K562 (cell line): ENCODE measurements around the gene DNAJC11. TPM values are rescaled to one million over a fixed set of nuclear protein-coding genes. Genes with fewer than 3 reads are reported as not detected.

Source experiments
- ATF7 ChIP-seq: fragments of 450-650 bp; IDR thresholded peaks from 2 replicates; pipeline ENCODE4 v1.7.1; 2014; ENCODE audit warnings: mild to moderate bottlenecking, moderate library complexity
- BRCA1 ChIP-seq, 2 experiments: fragments of 450-650 bp in 1 of 2; sonication (generic) in 1 of 2; formaldehyde crosslinking in 1 of 2; IDR thresholded peaks; 2 replicates each; pipeline versions ENCODE4 v1.5.0 to v1.6.1; 2017 to 2020; ENCODE audit warnings: mild to moderate bottlenecking in 1 of 2, missing genetic modification reagents in 1 of 2
- C11orf30 ChIP-seq: fragments of 450-650 bp; IDR thresholded peaks from 2 replicates; pipeline ENCODE4 v1.6.1; 2016; ENCODE audit warnings: low read depth, mild to moderate bottlenecking
- CBX2 ChIP-seq: fragments of 200-600 bp; sonication (generic); IDR thresholded peaks from one replicate; pipeline ENCODE4 v1.6.1; 2012; ENCODE audit warnings: mild to moderate bottlenecking, low read length, inconsistent platforms; ENCODE audit not compliant: insufficient read depth, poor library complexity, severe bottlenecking
- DIDO1 ChIP-seq: fragments of 450-650 bp; IDR thresholded peaks from 2 replicates; pipeline ENCODE4 v1.6.1; 2016; ENCODE audit warnings: low read depth, missing biosample characterization, missing genetic modification characterization
- E2F3 ChIP-seq: fragments of 250-450 bp; sonication (Bioruptor Pico); IDR thresholded peaks from 2 replicates; pipeline ENCODE4 v1.4.0; 2020; ENCODE audit warnings: mild to moderate bottlenecking
- GTF2E2 ChIP-seq: fragments of 200-800 bp; sonication (Bioruptor generic); IDR thresholded peaks from 2 replicates; pipeline ENCODE4 v1.6.1; 2016; ENCODE audit warnings: missing genetic modification characterization, missing compliant biosample characterization
- GTF2F1 ChIP-seq: IDR thresholded peaks from 2 replicates; pipeline ENCODE4 v1.6.1; 2011; ENCODE audit warnings: low read depth, low read length, improper control_type of control experiment
- HINFP ChIP-seq: fragments of 450-650 bp; conservative IDR thresholded peaks from 2 replicates; pipeline ENCODE4 v1.6.1; 2016; ENCODE audit warnings: missing genetic modification characterization, low read depth, mild to moderate bottlenecking, control low read depth, missing compliant biosample characterization
- IFI16 ChIP-seq: fragments of 250-450 bp; sonication (Bioruptor Pico); IDR thresholded peaks from 2 replicates; pipeline ENCODE4 v2.1.2; 2022; ENCODE audit warnings: mild to moderate bottlenecking, inconsistent platforms
- KLF10 ChIP-seq: fragments of 250-450 bp; sonication (Bioruptor Pico); IDR thresholded peaks from 2 replicates; pipeline ENCODE4 v1.6.1; 2021; ENCODE audit warnings: matching md5 sums
- NEUROD1 ChIP-seq: fragments of 150-350 bp; IDR thresholded peaks from 2 replicates; pipeline ENCODE4 v1.6.1; 2014; ENCODE audit warnings: borderline replicate concordance, low read length, low read depth; ENCODE audit not compliant: partially characterized antibody
- OTX1 ChIP-seq: fragments of 450-650 bp; formaldehyde crosslinking; IDR thresholded peaks from 2 replicates; pipeline ENCODE4 v1.4.0; 2022; ENCODE audit warnings: mild to moderate bottlenecking
- RBM34 ChIP-seq: fragments of 200-400 bp; formaldehyde crosslinking; IDR thresholded peaks from 2 replicates; pipeline ENCODE4 v1.6.1; 2018; ENCODE audit warnings: low read length, borderline replicate concordance; ENCODE audit not compliant: insufficient read depth
- RCOR1 ChIP-seq, 2 experiments: IDR thresholded peaks; 2 replicates each; pipeline ENCODE4 v1.6.1; 2012; ENCODE audit warnings: low read depth in 2 of 2, low read length in 2 of 2, borderline replicate concordance in 1 of 2, improper control_type of control experiment in 1 of 2
- RFX7 ChIP-seq: fragments of 250-450 bp; sonication (Bioruptor Pico); IDR thresholded peaks from 2 replicates; pipeline ENCODE4 v1.5.1; 2021; ENCODE audit warnings: mild to moderate bottlenecking
- SNIP1 ChIP-seq: fragments of 450-650 bp; IDR thresholded peaks from 2 replicates; pipeline ENCODE4 v1.7.1; 2017; ENCODE audit warnings: low read depth, mild to moderate bottlenecking
- TBP ChIP-seq: optimal IDR thresholded peaks from 2 replicates; pipeline ENCODE3; 2011; ENCODE audit warnings: low read depth, low read length, improper control_type of control experiment
- ZNF121 ChIP-seq: sonication (generic); formaldehyde crosslinking; conservative IDR thresholded peaks from 2 replicates; pipeline ENCODE4 v1.8.0; 2022; ENCODE audit warnings: missing genetic modification reagents
- ZNF384 ChIP-seq: IDR thresholded peaks from 2 replicates; pipeline ENCODE4 v1.6.1; 2012; ENCODE audit warnings: low read depth, low read length, improper control_type of control experiment
- ZNF695 ChIP-seq: fragments of 450-650 bp; formaldehyde crosslinking; IDR thresholded peaks from 2 replicates; pipeline ENCODE4 v1.4.0; 2020; ENCODE audit warnings: mild to moderate bottlenecking, moderate library complexity
- polyA plus RNA-seq, 8 experiments: library from polyadenylated mRNA; depleted of rRNA in 4 of 8; stranded (reverse) in 5 of 8; unstranded in 3 of 8; fragments of >200 nt; fragmentation: Nextera tagmentation in 2 of 8; fragmentation: Illumina TruSeq in 1 of 8; extraction: Ambion mirVana in 2 of 8; extraction: Trizol in 1 of 8; gene quantifications; 2 replicates each; pipeline versions ENCODE4 v1.2.1 to v1.2.3, GENCODE V29; 2011 to 2014; ENCODE audit warnings: inconsistent platforms in 1 of 8, missing spikeins in 1 of 8
- total RNA-seq, 7 experiments: library from RNA; depleted of rRNA in 6 of 7; stranded (reverse); fragments of >200 nt in 6 of 7; fragmentation: Illumina TruSeq in 2 of 7; extraction: Trizol in 2 of 7; gene quantifications; 2 replicates each; pipeline versions ENCODE4 v1.2.1 to v1.2.3, GENCODE V29; 2011 to 2021; ENCODE audit warnings: low replicate concordance in 1 of 7
- TF ChIP-seq, protein P1 (sequence below): sonication (generic); formaldehyde crosslinking; IDR thresholded peaks from 2 replicates; pipeline ENCODE4 v1.8.0; 2022; ENCODE audit warnings: mild to moderate bottlenecking, missing genetic modification reagents

The DNAJC11 gene
- total and polyA plus RNA-seq, 9 of the 15 experiments (the other 6 are each of a cell fraction or from before 2014, with no cell fraction given): 14.1 to 123 (median 76.6) TPM

DNA sequence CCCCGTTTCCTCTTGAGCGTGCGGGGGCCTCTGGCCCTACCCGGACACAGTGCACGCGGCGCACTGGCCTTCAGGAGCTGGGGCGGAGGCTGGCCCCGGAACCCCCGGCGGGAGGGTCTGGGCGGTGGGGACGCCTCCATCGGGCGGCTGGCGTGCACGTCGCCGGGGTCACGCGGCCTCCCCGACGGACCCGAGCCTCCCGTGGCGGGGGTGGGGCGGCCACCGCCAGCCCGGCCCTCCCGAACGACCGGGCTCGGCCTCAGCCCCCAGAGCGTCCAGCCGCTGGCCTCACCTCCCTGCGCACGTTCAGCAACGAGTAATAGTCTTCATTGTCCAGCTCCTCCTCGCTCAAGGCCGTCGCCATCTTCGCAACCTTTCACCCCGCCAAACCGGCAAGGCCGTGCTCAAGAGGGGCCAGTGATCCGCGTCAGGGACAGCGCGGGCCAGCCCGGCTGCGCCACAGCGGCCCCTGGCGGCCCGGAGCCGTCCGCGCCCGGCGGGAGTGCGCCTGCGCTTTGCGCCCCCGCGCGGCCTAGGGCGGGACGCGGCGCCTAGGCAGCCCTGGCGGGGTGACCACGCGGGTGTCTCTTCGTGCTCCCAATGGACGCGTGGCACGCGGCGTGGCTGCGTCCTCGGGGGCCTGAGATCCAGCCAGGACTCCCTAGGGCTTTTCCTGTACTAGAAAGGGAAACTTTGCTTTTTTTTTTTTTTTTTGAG is at the start of gene DNAJC11 (continued):
- TF ChIP-seq, protein P1, sequence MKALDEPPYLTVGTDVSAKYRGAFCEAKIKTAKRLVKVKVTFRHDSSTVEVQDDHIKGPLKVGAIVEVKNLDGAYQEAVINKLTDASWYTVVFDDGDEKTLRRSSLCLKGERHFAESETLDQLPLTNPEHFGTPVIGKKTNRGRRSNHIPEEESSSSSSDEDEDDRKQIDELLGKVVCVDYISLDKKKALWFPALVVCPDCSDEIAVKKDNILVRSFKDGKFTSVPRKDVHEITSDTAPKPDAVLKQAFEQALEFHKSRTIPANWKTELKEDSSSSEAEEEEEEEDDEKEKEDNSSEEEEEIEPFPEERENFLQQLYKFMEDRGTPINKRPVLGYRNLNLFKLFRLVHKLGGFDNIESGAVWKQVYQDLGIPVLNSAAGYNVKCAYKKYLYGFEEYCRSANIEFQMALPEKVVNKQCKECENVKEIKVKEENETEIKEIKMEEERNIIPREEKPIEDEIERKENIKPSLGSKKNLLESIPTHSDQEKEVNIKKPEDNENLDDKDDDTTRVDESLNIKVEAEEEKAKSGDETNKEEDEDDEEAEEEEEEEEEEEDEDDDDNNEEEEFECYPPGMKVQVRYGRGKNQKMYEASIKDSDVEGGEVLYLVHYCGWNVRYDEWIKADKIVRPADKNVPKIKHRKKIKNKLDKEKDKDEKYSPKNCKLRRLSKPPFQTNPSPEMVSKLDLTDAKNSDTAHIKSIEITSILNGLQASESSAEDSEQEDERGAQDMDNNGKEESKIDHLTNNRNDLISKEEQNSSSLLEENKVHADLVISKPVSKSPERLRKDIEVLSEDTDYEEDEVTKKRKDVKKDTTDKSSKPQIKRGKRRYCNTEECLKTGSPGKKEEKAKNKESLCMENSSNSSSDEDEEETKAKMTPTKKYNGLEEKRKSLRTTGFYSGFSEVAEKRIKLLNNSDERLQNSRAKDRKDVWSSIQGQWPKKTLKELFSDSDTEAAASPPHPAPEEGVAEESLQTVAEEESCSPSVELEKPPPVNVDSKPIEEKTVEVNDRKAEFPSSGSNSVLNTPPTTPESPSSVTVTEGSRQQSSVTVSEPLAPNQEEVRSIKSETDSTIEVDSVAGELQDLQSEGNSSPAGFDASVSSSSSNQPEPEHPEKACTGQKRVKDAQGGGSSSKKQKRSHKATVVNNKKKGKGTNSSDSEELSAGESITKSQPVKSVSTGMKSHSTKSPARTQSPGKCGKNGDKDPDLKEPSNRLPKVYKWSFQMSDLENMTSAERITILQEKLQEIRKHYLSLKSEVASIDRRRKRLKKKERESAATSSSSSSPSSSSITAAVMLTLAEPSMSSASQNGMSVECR: peak; percentile 87
- TF ChIP-seq ZNF121 (CRISPR knock-in tag): peak; percentile 82
- no peak for TF ChIP-seq SNIP1
- no peak for TF ChIP-seq RBM34
- no peak for TF ChIP-seq HINFP
- peak; percentile 88; the same call in 1 of the 2 replicates for TF ChIP-seq ATF7
- TF ChIP-seq ZNF695: no peak
- TF ChIP-seq CBX2: no peak
- peak; percentile 100 for TF ChIP-seq C11orf30
- no peak for TF ChIP-seq BRCA1 (IDR thresholded peaks at IDR 0.05)
- peak; percentile 99; the same call in 1 of the 2 replicates for TF ChIP-seq BRCA1 (CRISPR knock-in tag; IDR thresholded peaks at IDR 0.05)
- peak; percentile 91 for TF ChIP-seq GTF2F1
- no peak for TF ChIP-seq KLF10 (CRISPR knock-in tag)
- TF ChIP-seq RCOR1 (IDR thresholded peaks at IDR 0.05; ENCODE audit: borderline replicate concordance in 1 of 2, low read depth in 2 of 2, low read length in 2 of 2): peak; percentile 26 to 80; a peak in 2 of 4 replicates
- TF ChIP-seq IFI16 (CRISPR knock-in tag): no peak
- no peak for TF ChIP-seq RFX7 (CRISPR knock-in tag)
- TF ChIP-seq DIDO1 (tag): peak; percentile 87
- no peak; the same call in 1 of the 2 replicates for TF ChIP-seq GTF2E2
- TF ChIP-seq NEUROD1: peak; percentile 86
- TF ChIP-seq E2F3 (CRISPR knock-in tag): peak; percentile 92
- TF ChIP-seq ZNF384: no peak; the same call in 1 of the 2 replicates
- peak; percentile 96 for TF ChIP-seq TBP
- no peak for TF ChIP-seq OTX1
